PC-9 (cell line): Measurements from ENCODE around the gene TPSG1. TPM values are rescaled to one million over a fixed set of nuclear protein-coding genes. Genes with fewer than 3 reads are reported as not detected.

Experiments
- BruUV-seq: library from RNA; stranded (reverse); fragments of 400-500 nt; replicated peaks from 2 replicates; lab custom pipeline; 2021; lab: Mats Ljungman, UMichigan
- CTCF ChIA-PET: fragments of 300-600 bp; sonication (Branson Sonifier 250); formaldehyde crosslinking; loops from one replicate; lab custom pipeline; 2022; ENCODE audit warnings: antibody characterized with exemption; lab: Charles Lee
- POLR2A ChIA-PET: fragments of 300-600 bp; sonication (Branson Sonifier 250); formaldehyde crosslinking; loops from one replicate; lab custom pipeline; 2022; ENCODE audit warnings: antibody characterized with exemption; ENCODE audit not compliant: unreplicated experiment; lab: Charles Lee
- DNase-seq, 2 experiments: peaks; one replicate each; pipeline versions ENCODE4 v3.0.0 to v3.0.0-alpha.2; 2015 to 2022; ENCODE audit warnings: mixed read lengths in 1 of 2
- H2AFZ ChIP-seq: fragments of 200-600 bp; sonication (generic); 2 replicates; pipeline ENCODE4 v1.8.1; 2017; ENCODE audit warnings: antibody characterized with exemption
- H3F3A ChIP-seq: fragments of 200-600 bp; sonication (generic); 2 replicates; pipeline ENCODE4 v1.8.1; 2017; ENCODE audit warnings: antibody characterized with exemption, mild to moderate bottlenecking, low read depth; ENCODE audit not compliant: insufficient read depth
- H3K27ac ChIP-seq: fragments of 200-600 bp; sonication (generic); 2 replicates; pipeline ENCODE4 v1.6.1; 2016; ENCODE audit warnings: mixed run types
- H3K27me3 ChIP-seq: fragments of 200-600 bp; sonication (generic); 2 replicates; pipeline ENCODE4 v1.6.1; 2016; ENCODE audit warnings: low read depth, mixed run types; ENCODE audit not compliant: insufficient read depth
- H3K36me3 ChIP-seq: fragments of 200-600 bp; sonication (generic); 2 replicates; pipeline ENCODE4 v1.6.1; 2016; ENCODE audit warnings: low read depth, mixed run types
- H3K4me1 ChIP-seq: fragments of 200-600 bp; sonication (generic); replicated peaks from 2 replicates; pipeline ENCODE4 v1.6.1; 2016; ENCODE audit warnings: mixed run types; ENCODE audit not compliant: insufficient read depth
- H3K4me2 ChIP-seq: fragments of 200-600 bp; sonication (generic); 2 replicates; pipeline ENCODE4 v1.6.1; 2017; ENCODE audit warnings: mixed run types
- H3K4me3 ChIP-seq: fragments of 200-600 bp; sonication (generic); 2 replicates; pipeline ENCODE4 v1.6.1; 2016; ENCODE audit warnings: mixed run types
- H3K79me2 ChIP-seq: fragments of 200-600 bp; sonication (generic); 2 replicates; pipeline ENCODE4 v1.6.1; 2017; ENCODE audit warnings: low read depth, mixed run types
- H3K9me2 ChIP-seq: fragments of 200-600 bp; sonication (generic); 2 replicates; pipeline ENCODE4 v1.8.1; 2017; ENCODE audit warnings: mild to moderate bottlenecking; ENCODE audit not compliant: insufficient read depth
- H3K9me3 ChIP-seq: fragments of 200-600 bp; sonication (generic); 2 replicates; pipeline ENCODE4 v1.8.1; 2016; ENCODE audit warnings: low read depth; ENCODE audit not compliant: insufficient read depth
- H4K20me1 ChIP-seq: fragments of 200-600 bp; sonication (generic); 2 replicates; pipeline ENCODE4 v1.8.1; 2017; ENCODE audit not compliant: insufficient read depth
- EZH2 ChIP-seq: fragments of 200-600 bp; sonication (generic); IDR thresholded peaks from 2 replicates; pipeline ENCODE4 v1.8.0; 2017; ENCODE audit warnings: antibody characterized with exemption, low read depth
- intact Hi-C: fragments of 100-400 bp; cut with micrococcal nuclease; formaldehyde crosslinking; loops from one replicate; pipeline ENCODE4 v1.10.0; 2022; ENCODE audit not compliant: unreplicated experiment
- total RNA-seq: library from RNA; stranded (reverse); gene quantifications from 2 replicates; pipeline ENCODE4 v1.2.3, GENCODE V29; 2021
- TF ChIP-seq, protein P1 (sequence below): fragments of 200-600 bp; sonication (generic); conservative IDR thresholded peaks from 2 replicates; pipeline ENCODE4 v1.6.1; 2017; ENCODE audit warnings: mixed run types, antibody characterized with exemption, mild to moderate bottlenecking, moderate library complexity

The TPSG1 gene
- total RNA-seq, 1 experiment from 2014 or later: not detected

- intact Hi-C loops: no loop called here
- Histone ChIP-seq H3K4me2 (no peak overlapping the region), H2AFZ (no peak overlapping the region), H3K79me2 (no peaks in the 10 kb centered on the region), H3K27me3 (peaks cover 80% of the 10 kb centered on the region), H3K4me3 (no peak overlapping the region), H3K9me2 (no peaks in the 10 kb centered on the region), H3K4me1 (no peaks in the 10 kb centered on the region), H3F3A (no peaks in the 10 kb centered on the region), H3K27ac (no peak overlapping the region), H4K20me1 (no peaks in the 10 kb centered on the region), H3K36me3 (no peaks in the 10 kb centered on the region), H3K9me3 (no peaks in the 10 kb centered on the region)
- no TSS peak for BruUV-seq
- ChIA-PET POLR2A (no interaction called here), CTCF (no interaction called here)
- no peak for DNase-seq
- TF ChIP-seq, protein P1, sequence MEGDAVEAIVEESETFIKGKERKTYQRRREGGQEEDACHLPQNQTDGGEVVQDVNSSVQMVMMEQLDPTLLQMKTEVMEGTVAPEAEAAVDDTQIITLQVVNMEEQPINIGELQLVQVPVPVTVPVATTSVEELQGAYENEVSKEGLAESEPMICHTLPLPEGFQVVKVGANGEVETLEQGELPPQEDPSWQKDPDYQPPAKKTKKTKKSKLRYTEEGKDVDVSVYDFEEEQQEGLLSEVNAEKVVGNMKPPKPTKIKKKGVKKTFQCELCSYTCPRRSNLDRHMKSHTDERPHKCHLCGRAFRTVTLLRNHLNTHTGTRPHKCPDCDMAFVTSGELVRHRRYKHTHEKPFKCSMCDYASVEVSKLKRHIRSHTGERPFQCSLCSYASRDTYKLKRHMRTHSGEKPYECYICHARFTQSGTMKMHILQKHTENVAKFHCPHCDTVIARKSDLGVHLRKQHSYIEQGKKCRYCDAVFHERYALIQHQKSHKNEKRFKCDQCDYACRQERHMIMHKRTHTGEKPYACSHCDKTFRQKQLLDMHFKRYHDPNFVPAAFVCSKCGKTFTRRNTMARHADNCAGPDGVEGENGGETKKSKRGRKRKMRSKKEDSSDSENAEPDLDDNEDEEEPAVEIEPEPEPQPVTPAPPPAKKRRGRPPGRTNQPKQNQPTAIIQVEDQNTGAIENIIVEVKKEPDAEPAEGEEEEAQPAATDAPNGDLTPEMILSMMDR: no peak
- no peak for TF ChIP-seq EZH2
Observed at GRCh38 chr16:1176280-1176897, 48.7 kb downstream of the TPSG1 start.

DNA sequence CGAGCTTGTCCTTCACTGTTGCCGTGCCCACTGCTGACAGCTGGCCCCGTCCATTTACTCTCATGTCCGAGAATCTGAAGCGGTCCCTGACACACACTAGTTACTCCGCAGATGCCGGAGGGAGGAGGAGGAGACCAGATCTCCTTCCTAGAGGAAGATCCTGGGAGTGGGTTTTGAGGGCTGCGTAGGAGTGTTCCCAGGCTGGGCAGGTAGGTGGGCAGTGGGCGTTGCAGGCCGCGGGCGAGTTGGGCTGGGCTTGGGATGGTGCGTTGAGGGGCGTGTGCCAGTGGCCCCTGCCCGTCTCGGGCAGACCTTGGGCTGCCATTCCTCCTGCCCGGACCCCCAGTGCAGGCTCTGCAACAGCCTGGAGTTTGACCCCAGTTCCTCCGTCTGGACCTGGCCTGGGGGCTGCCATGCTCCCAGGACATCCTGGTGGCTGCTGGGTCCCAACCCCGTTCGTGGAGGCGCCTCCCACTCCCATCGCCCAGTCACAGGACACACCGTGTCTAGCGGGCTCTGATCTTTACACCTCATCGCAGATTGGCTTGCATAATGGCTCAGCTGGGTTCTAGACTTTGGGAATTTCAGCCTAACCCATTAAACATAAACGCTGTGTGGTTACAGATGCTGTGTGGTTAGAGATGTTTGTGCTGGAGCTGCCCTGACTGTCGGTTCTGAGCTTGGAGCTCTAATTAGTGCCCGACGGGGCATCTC lies 49.3 kb downstream of the TPSG1 start:
- Histone ChIP-seq H3K4me2 (no peak overlapping the region), H3K4me3 (no peak overlapping the region), H3K9me2 (no peaks in the 10 kb centered on the region), H3K27me3 (peaks cover 80% of the 10 kb centered on the region), H2AFZ (no peak overlapping the region), H3K4me1 (no peaks in the 10 kb centered on the region), H4K20me1 (no peaks in the 10 kb centered on the region), H3K27ac (no peak overlapping the region), H3K79me2 (no peaks in the 10 kb centered on the region), H3K9me3 (no peaks in the 10 kb centered on the region), H3K36me3 (no peaks in the 10 kb centered on the region), H3F3A (no peaks in the 10 kb centered on the region)
- BruUV-seq: no TSS peak
- ChIA-PET POLR2A (no interaction called here), CTCF (no interaction called here)
- TF ChIP-seq, protein P1: no peak
- TF ChIP-seq EZH2: no peak
- DNase-seq: no peak
- intact Hi-C loops: no loop called here

DNA sequence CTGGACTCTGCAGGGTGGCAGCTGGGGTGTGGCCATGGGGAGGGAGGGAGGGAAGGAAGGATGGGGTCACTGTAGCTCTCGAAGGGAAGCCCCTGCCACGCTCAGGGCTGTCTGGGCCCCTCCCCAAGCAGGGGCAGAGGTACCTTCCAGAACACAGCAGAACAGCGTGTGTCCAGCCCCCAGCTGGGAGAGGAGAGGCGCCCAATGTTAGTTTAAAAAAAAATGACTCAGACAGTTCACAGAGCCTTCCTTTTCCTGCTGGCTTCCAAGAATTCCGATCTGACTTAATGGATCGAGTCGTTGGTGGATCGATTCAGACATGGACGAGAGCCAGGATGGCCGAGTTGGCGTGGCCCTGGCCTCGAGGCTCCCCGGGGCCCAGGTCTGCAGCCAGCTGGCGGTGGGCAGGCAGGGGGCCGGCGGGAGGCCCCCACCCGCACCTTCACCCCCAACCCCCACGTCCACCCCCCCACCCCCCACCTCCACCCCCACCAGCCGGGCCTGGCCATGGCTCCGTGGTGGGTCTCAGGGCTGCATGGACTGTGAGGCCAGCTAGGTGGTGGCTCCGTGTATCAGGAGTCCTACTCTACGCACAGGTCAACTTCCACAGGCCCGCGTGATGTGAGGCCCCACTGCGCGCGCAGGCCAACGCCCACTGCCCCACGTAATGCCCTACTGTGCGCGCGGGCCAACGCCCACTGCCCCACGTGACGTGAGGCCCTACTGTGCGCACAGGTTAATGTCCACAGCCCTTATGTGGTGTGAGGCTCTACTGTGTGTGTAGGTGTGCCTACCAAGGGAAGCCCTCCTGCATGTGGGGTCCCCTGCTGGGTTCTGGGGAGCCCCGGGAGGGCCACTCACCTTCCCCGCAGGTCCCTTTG lies 50.4 kb downstream of the TPSG1 start:
- ChIA-PET POLR2A (no interaction called here), CTCF (interaction anchor here (0.6 kb wide), 2 partner anchors 15 to 68 kb away, joined by 3 to 7 read pairs; no protein-coding TSS in a partner anchor)
- no TSS peak for BruUV-seq
- H3K4me2 ChIP-seq: no peak overlapping the region
- TF ChIP-seq, protein P1: no peak
- TF ChIP-seq EZH2: no peak
- H2AFZ ChIP-seq: no peak overlapping the region
- no peaks in the 10 kb centered on the region for H3K4me1 ChIP-seq
- H3K9me2 ChIP-seq: no peaks in the 10 kb centered on the region
- no peak for DNase-seq
- no peaks in the 10 kb centered on the region for H3K9me3 ChIP-seq
- H3K27me3 ChIP-seq: peaks cover 80% of the 10 kb centered on the region
- H3K79me2 ChIP-seq: no peaks in the 10 kb centered on the region
- no peaks in the 10 kb centered on the region for H3F3A ChIP-seq
- no peaks in the 10 kb centered on the region for H4K20me1 ChIP-seq
- H3K27ac ChIP-seq: no peak overlapping the region
- intact Hi-C loops: no loop called here
- H3K4me3 ChIP-seq: no peak overlapping the region
- H3K36me3 ChIP-seq: no peaks in the 10 kb centered on the region
